ENCODE results near the gene PIH1D1.

- TF ChIP-seq JUND (IDR thresholded peaks at IDR 0.05) = no peak
- no peak for TF ChIP-seq CTCF (IDR thresholded peaks at IDR 0.05; ENCODE audit: low read depth, low read length, missing input control)
- no peak for TF ChIP-seq EGR1 (IDR thresholded peaks at IDR 0.05; ENCODE audit: low read depth in 2 of 2)
- no peak for TF ChIP-seq GABPA (IDR thresholded peaks at IDR 0.05 in 1 of 2, conservative IDR thresholded peaks at IDR 0.05 in 1 of 2)
- no peak for TF ChIP-seq MAX (IDR thresholded peaks at IDR 0.05)
- no peak for TF ChIP-seq TAF1 (conservative IDR thresholded peaks at IDR 0.05)
- no peak for TF ChIP-seq RAD21 (IDR thresholded peaks at IDR 0.05)
Measured at GRCh38 chr19:49423071-49423984, 28.3 kb downstream of the PIH1D1 start, which contains the start of gene PTH2.
